Sigmoid colon (tissue), 4 donors: ENCODE results near the gene RAD52.

Experiments used
- CTCF ChIP-seq, 4 experiments: fragments of 450-650 bp in 3 of 4; fragments of 200-600 bp in 1 of 4; IDR thresholded peaks; one replicate each; pipeline ENCODE4 v1.5.1; 2016 to 2019; ENCODE audit warnings: antibody characterized with exemption in 4 of 4, mild to moderate bottlenecking in 3 of 4, moderate library complexity in 2 of 4
- EP300 ChIP-seq, 4 donors: sonication (generic); formaldehyde crosslinking; IDR thresholded peaks; one replicate each; pipeline ENCODE4 v1.6.1; 2017; ENCODE audit warnings: antibody characterized with exemption in 4 of 4
- POLR2A ChIP-seq, 2 donors: fragments of 450-650 bp; IDR thresholded peaks; one replicate each; pipeline ENCODE4 v1.6.1; 2016; ENCODE audit warnings: antibody characterized with exemption in 2 of 2, mild to moderate bottlenecking in 2 of 2, moderate library complexity in 2 of 2

GRCh38 chr12:968545-968944 is 19.1 kb upstream of the RAD52 start:
- TF ChIP-seq EP300 (IDR thresholded peaks at IDR 0.05) (no peak), CTCF (IDR thresholded peaks at IDR 0.05) (no peak), POLR2A (IDR thresholded peaks at IDR 0.05) (no peak)
